HUES64 (cell line): ENCODE measurements around the gene PUSL1.

Experiments used
- H3K27ac ChIP-seq: 2 replicates; pipeline ENCODE4 v1.7.0; 2013; ENCODE audit warnings: low read depth, low read length, inconsistent platforms
- H3K27me3 ChIP-seq: 2 replicates; pipeline ENCODE4 v1.6.1; 2013; ENCODE audit warnings: mild to moderate bottlenecking, low read length; ENCODE audit not compliant: insufficient read depth
- H3K36me3 ChIP-seq: 2 replicates; pipeline ENCODE4 v1.6.1; 2013; ENCODE audit warnings: mild to moderate bottlenecking, low read length; ENCODE audit not compliant: insufficient read depth
- H3K4me1 ChIP-seq: 2 replicates; pipeline ENCODE4 v1.6.1; 2013; ENCODE audit warnings: mild to moderate bottlenecking, low read length, moderate library complexity; ENCODE audit not compliant: insufficient read depth
- H3K4me3 ChIP-seq: 2 replicates; pipeline ENCODE4 v1.5.1; 2013; ENCODE audit warnings: mild to moderate bottlenecking, low read length, moderate library complexity
- H3K9ac ChIP-seq: 2 replicates; pipeline ENCODE4 v1.6.1; 2013; ENCODE audit warnings: mild to moderate bottlenecking, low read depth, low read length
- H3K9me3 ChIP-seq: 2 replicates; pipeline ENCODE4 v1.6.1; 2013; ENCODE audit warnings: low read depth, low read length; ENCODE audit not compliant: insufficient read depth
- WGBS: fragments of 150-250, 120-280 bp; methylation state at CpG from one replicate; pipeline ENCODE4 v1.1.7; 2013; ENCODE audit warnings: missing lambda C conversion rate; 5-methylcytosine and 5-hydroxymethylcytosine counted together

Gene PUSL1

DNA sequence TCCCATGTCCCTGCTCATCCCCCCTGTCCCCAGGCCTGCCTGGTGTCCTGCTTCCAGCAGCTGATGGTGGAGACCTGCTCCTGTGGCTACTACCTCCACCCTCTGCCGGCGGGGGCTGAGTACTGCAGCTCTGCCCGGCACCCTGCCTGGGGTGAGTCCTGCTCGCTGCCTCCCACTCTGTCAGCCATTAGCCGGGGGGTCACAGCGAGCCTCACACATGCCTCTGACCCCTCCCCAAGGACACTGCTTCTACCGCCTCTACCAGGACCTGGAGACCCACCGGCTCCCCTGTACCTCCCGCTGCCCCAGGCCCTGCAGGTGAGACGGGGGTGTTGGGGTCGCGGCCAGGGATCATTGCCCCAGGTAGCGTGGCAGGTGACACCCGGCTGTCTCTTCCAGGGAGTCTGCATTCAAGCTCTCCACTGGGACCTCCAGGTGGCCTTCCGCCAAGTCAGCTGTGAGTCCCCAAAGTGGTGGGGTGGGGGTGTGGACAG, 18.1 kb upstream of the PUSL1 start:
- Histone ChIP-seq H3K4me1 (no peaks in the 10 kb centered on the region), H3K9me3 (no peaks in the 10 kb centered on the region), H3K27ac (no peak overlapping the region), H3K9ac (no peak overlapping the region), H3K27me3 (no peaks in the 10 kb centered on the region), H3K36me3 (no peaks in the 10 kb centered on the region; the same call in 1 of the 2 replicates), H3K4me3 (no peak overlapping the region)
- 77% methylated on average over 15 of the region's 15 CpGs for WGBS

DNA sequence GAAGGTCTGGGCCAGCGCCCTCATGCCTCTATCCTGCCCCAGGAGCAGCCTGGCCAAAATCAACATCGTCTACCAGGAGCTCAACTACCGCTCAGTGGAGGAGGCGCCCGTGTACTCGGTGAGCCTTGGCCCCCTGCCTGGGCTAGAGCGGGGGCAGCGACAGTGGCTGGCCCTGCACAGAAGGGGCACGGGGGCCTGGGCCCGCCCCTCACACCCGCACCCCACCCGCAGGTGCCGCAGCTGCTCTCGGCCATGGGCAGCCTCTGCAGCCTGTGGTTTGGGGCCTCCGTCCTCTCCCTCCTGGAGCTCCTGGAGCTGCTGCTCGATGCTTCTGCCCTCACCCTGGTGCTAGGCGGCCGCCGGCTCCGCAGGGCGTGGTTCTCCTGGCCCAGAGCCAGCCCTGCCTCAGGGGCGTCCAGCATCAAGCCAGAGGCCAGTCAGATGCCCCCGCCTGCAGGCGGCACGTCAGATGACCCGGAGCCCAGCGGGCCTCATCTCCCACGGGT, 17.3 kb upstream of the PUSL1 start:
- no peaks in the 10 kb centered on the region; the same call in 1 of the 2 replicates for H3K36me3 ChIP-seq
- H3K27ac ChIP-seq = no peak overlapping the region
- no peak overlapping the region for H3K4me3 ChIP-seq
- 89% methylated on average over 28 of the region's 28 CpGs for WGBS
- H3K9me3 ChIP-seq = no peaks in the 10 kb centered on the region
- H3K4me1 ChIP-seq = no peaks in the 10 kb centered on the region
- no peak overlapping the region for H3K9ac ChIP-seq
- H3K27me3 ChIP-seq = no peaks in the 10 kb centered on the region

DNA sequence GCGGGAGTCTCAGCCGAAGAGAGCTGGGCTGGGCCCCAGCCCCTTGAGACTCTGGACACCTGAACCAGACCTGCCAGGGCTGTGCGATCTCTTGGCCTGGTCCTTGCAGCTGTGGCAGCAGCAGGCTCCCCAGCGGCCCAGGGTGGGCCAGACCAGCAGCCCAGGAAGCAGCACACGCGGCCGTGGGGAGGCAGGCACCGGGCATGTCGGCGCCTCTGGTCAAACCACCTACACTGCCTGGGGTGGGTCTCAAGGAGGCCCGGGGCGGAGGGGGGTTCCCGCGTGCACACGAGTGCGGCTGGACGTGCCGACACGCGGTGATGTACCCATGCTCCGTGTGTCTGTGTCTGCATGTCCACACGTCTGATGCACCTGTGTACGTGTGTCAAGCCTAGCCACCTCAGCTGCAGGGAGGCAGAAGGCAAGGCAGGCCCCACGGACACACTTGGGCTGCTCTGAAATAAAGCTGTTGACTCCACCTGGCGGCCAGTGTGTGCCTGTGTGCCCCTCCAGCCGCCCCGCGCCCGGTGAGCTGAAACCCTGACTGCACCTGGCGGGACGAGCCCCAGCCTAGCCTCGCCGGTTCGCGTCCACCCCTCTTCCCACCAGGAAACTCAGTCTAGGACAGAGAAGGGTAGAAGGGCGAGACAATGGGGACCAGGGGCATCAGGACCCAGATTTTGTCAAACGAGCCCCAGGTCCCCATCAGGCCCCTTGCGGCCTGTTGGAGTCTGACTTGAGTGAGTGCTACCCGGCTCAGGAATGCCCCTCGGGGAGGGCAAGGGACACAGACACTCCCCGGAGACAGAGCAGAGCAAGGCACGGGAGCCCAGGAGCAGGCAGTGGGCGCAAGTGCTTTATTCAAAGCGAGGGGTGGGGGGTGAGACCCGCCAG, 16.6 kb upstream of the PUSL1 start:
- Histone ChIP-seq H3K9ac (no peak overlapping the region; the same call in 1 of the 2 replicates), H3K27me3 (no peaks in the 10 kb centered on the region), H3K4me3 (no peak overlapping the region), H3K9me3 (no peaks in the 10 kb centered on the region), H3K27ac (no peak overlapping the region), H3K36me3 (no peaks in the 10 kb centered on the region; the same call in 1 of the 2 replicates), H3K4me1 (no peaks in the 10 kb centered on the region)
- WGBS = 66% methylated on average over 45 of the region's 45 CpGs

GRCh38 chr1:1292442-1292779, 16.0 kb upstream of the PUSL1 start:
- no peak overlapping the region for H3K4me3 ChIP-seq
- H3K4me1 ChIP-seq = no peaks in the 10 kb centered on the region
- H3K9me3 ChIP-seq = no peaks in the 10 kb centered on the region
- H3K9ac ChIP-seq = no peak overlapping the region
- 92% methylated on average over 9 of the region's 9 CpGs for WGBS
- no peaks in the 10 kb centered on the region; the same call in 1 of the 2 replicates for H3K36me3 ChIP-seq
- H3K27me3 ChIP-seq = no peaks in the 10 kb centered on the region
- no peak overlapping the region for H3K27ac ChIP-seq

- no peak overlapping the region for H3K9ac ChIP-seq
- no peaks in the 10 kb centered on the region for H3K4me1 ChIP-seq
- no peak overlapping the region for H3K27ac ChIP-seq
- 95% methylated on average over 18 of the region's 18 CpGs for WGBS
- no peak overlapping the region for H3K4me3 ChIP-seq
- no peaks in the 10 kb centered on the region for H3K9me3 ChIP-seq
- H3K27me3 ChIP-seq = no peaks in the 10 kb centered on the region
- no peaks in the 10 kb centered on the region; the same call in 1 of the 2 replicates for H3K36me3 ChIP-seq
These were observed 15.5 kb upstream of the PUSL1 start for GRCh38 chr1:1292851-1293250.

DNA sequence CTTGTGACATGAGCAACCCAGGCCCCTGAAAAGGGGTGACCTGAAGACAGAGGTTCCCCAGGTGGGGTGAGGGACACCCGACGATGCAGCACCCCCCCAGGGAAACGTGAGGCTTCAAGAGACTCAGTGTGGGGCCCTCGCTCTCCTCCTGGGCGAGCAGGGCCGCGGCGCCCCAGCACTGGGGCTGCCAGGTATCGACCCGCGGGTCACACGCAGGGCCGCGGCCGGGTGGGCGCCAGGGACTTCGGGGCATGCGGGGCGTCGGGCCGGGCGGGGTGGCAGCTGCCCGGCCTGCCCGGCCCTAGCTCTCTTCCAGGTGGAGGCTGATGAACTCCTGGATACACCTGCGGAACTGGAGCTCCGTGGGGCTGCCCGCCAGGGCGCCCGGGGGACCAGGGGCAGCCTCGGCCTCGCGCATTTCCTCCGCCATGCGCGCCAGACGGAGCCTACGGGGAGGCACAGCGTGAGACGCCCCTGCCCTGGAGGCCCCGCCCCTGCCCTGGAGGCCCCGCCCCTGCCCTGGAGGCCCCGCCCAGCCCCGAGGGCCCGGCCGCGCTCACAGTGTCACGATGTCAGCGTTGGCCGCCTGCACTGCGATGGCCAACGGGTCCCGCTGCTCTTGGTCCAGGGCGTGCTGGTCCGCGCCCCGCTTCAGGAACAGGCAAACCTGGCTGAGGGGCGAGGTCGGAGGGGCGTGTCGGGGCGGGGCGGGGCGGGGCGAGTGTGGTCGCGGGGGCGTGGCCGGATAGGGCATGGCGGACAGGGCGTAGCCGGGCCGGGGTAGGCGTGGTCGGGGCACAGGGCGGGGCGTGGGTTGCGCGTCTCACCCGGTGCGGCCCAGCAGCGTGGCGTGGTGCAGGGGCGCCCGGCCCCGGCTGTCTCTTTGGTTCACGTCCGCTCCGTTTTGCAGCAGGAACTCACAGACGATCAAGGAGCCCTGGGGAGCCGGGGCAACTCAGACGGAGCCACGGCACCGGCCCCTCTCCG, 14.8 kb upstream of the PUSL1 start:
- no peaks in the 10 kb centered on the region for H3K27me3 ChIP-seq
- H3K9ac ChIP-seq = no peak overlapping the region
- no peak overlapping the region for H3K27ac ChIP-seq
- no peaks in the 10 kb centered on the region for H3K4me1 ChIP-seq
- whole genome bisulfite sequencing = 92% methylated on average over 94 of the region's 94 CpGs
- H3K4me3 ChIP-seq = peak overlapping the region; percentile 31; the same call in 1 of the 2 replicates
- H3K9me3 ChIP-seq = no peaks in the 10 kb centered on the region
- no peaks in the 10 kb centered on the region; the same call in 1 of the 2 replicates for H3K36me3 ChIP-seq

GRCh38 chr1:1294250-1294890, 14.0 kb upstream of the PUSL1 start:
- Histone ChIP-seq H3K27ac (no peak overlapping the region), H3K36me3 (no peaks in the 10 kb centered on the region; the same call in 1 of the 2 replicates), H3K9ac (no peak overlapping the region), H3K4me3 (peak overlapping the region; percentile 31; the same call in 1 of the 2 replicates), H3K9me3 (no peaks in the 10 kb centered on the region), H3K4me1 (no peaks in the 10 kb centered on the region), H3K27me3 (no peaks in the 10 kb centered on the region)
- WGBS = 95% methylated on average over 58 of the region's 58 CpGs

DNA sequence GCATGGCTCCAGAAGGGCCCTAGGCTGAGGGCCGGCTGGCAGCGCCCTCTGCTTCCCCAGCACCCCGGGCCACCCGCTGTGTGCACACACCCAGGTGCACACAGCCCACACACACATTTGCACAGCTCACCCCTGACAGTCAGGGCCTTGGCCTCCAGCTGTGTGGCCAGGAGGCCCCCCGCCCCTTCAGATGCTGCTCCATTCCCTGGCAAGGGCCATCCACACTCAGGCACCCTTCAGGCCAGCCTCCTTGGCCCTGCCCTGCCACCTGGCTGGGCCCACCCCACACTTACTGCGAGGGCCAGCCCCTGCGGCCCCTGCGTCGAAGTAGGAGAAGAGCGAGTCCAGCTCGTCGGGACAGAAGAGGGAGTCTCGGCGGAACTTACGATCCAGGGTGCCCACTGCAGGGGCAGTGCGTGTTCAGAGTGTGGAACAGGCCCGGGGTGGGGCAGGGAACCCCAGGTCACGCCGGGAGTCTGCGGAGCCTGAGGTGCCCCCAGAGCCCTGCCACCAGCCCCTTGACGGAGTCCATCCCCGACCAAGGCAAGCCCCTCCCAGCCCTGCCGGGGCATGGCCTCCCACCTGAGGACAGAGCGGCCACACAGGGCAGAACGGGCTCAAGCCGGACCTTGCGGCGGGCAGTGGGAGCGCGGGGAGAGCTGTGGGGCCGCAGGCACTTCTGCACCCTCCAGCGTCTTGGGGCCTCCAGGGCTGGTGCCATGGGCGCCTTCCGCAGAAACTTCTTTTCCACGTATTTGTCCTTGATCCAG, 13.1 kb upstream of the PUSL1 start:
- Histone ChIP-seq H3K4me3 (no peak overlapping the region), H3K27ac (no peak overlapping the region), H3K4me1 (no peaks in the 10 kb centered on the region), H3K9ac (no peak overlapping the region), H3K36me3 (no peaks in the 10 kb centered on the region; the same call in 1 of the 2 replicates), H3K9me3 (no peaks in the 10 kb centered on the region), H3K27me3 (no peaks in the 10 kb centered on the region)
- 94% methylated on average over 35 of the region's 35 CpGs for WGBS

- WGBS = 94% methylated on average over 62 of the region's 62 CpGs
- H3K27ac ChIP-seq = no peak overlapping the region
- no peaks in the 10 kb centered on the region for H3K9me3 ChIP-seq
- no peaks in the 10 kb centered on the region for H3K27me3 ChIP-seq
- H3K4me3 ChIP-seq = no peak overlapping the region
- H3K9ac ChIP-seq = no peak overlapping the region
- no peaks in the 10 kb centered on the region for H3K4me1 ChIP-seq
- no peaks in the 10 kb centered on the region; the same call in 1 of the 2 replicates for H3K36me3 ChIP-seq
These were observed 12.0 kb upstream of the PUSL1 start for GRCh38 chr1:1296070-1297061.
